ENCODE results near the gene CENPB. TPM values are rescaled to one million over a fixed set of nuclear protein-coding genes. Genes with fewer than 3 reads are reported as not detected.

The CENPB gene
- total and polyA plus RNA-seq, 2 of the 4 experiments (the other 2 are of a cell fraction), result 45.7 to 59.1 TPM

- peak overlapping the region; percentile 74 for H3K18ac ChIP-seq (ENCODE audit: low read depth, low read length)
- H3K23ac ChIP-seq (ENCODE audit: low read depth, low read length), result peak overlapping the region; percentile 61; the same call in 1 of the 2 replicates
- dilution Hi-C loops (cut with HindIII; ENCODE audit: low sequenced_read_pairs, unreplicated experiment), result no loop called here
- peak overlapping the region; percentile 92 for H3K27ac ChIP-seq (ENCODE audit: insufficient read depth, low read length)
- H3K4ac ChIP-seq (ENCODE audit: low read depth, low read length), result peak overlapping the region; percentile 89
- H3K9me3 ChIP-seq (ENCODE audit: control insufficient read depth, insufficient read depth, low read length), result no peaks in the 10 kb centered on the region
- peaks cover 16% of the 10 kb centered on the region for H3K4me1 ChIP-seq (ENCODE audit: control insufficient read depth, insufficient read depth, low read length)
- peak overlapping the region; percentile 39; the same call in 1 of the 2 replicates for H4K91ac ChIP-seq (ENCODE audit: insufficient read depth, low read depth, low read length)
- H3K4me3 ChIP-seq (ENCODE audit: insufficient read depth, low read depth, low read length), result peak overlapping the region; percentile 96
- H2AK5ac ChIP-seq (ENCODE audit: low read depth, low read length), result peak overlapping the region; percentile 96
- peak overlapping the region; percentile 90 for H2AFZ ChIP-seq (replicated peaks; ENCODE audit: low read length, poor library complexity)
- ATAC-seq (ENCODE audit: low read depth) (peak; percentile 50), DNase-seq (peak; percentile 61)
- H3K4me2 ChIP-seq (ENCODE audit: low read depth, low read length), result peak overlapping the region; percentile 99
- peak overlapping the region; percentile 95 for H2AK9ac ChIP-seq (replicated peaks; ENCODE audit: low read depth, low read length, poor library complexity)
- H3K14ac ChIP-seq (replicated peaks; ENCODE audit: low read depth, low read length), result peak overlapping the region; percentile 81
- no peak overlapping the region for H2BK20ac ChIP-seq (ENCODE audit: low read depth, low read length)
- intact Hi-C loops (cut with micrococcal nuclease), result loop anchor here (1.0 to 5.0 kb wide), 6 partner anchors 34 to 287 kb away; partner anchors contain the start of genes AP5S1 and MAVS
- H3K9ac ChIP-seq (ENCODE audit: low read depth, low read length), result peak overlapping the region; percentile 91
- H3K79me1 ChIP-seq (ENCODE audit: low read depth in 1 of 2, low read length in 2 of 2), result peaks cover 5 to 37% of the 10 kb centered on the region in 2 experiments; a peak in 3 of 4 replicates
- peak overlapping the region; percentile 35; the same call in 1 of the 2 replicates for H2BK120ac ChIP-seq (ENCODE audit: low read depth, low read length)
- peak overlapping the region; percentile 57 for H4K5ac ChIP-seq (ENCODE audit: low read depth, low read length)
- peaks cover 47% of the 10 kb centered on the region for H4K20me1 ChIP-seq (ENCODE audit: insufficient read depth, low read length)
- 1% methylated on average over 21 of the region's 35 CpGs; no CpG with 5 or more reads in 1 of the 2 experiments for WGBS, 2 experiments (ENCODE audit: extremely low coverage in 2 of 2, insufficient read length in 1 of 2)
- peak overlapping the region; percentile 76 to 86; a peak in 3 of 4 replicates for H4K8ac ChIP-seq (ENCODE audit: low read depth in 2 of 2, low read length in 2 of 2)
- TF ChIP-seq RFX5 (IDR thresholded peaks at IDR 0.05; ENCODE audit: low read depth, low read length) (no peak), MXI1 (IDR thresholded peaks at IDR 0.05; ENCODE audit: borderline replicate concordance, low read depth, low read length) (peak; percentile 31; the same call in 1 of the 2 replicates)
- H3K9me1 ChIP-seq (ENCODE audit: insufficient read depth, low read length), result peaks cover 12% of the 10 kb centered on the region
- peaks cover 11% of the 10 kb centered on the region for H3K36me3 ChIP-seq (ENCODE audit: control insufficient read depth, insufficient read depth, low read length)
- CTCF ChIA-PET, result interaction anchor here (0.6 to 2.6 kb wide), 11 partner anchors 8 to 287 kb away, joined by 3 to 18 read pairs (median 4); partner anchors contain the start of genes ADISSP, AP5S1 and CDC25B
- no peak overlapping the region for H2BK15ac ChIP-seq (ENCODE audit: low read depth, low read length)
- TSS peak; percentile 72 for BruUV-seq (replicated peaks)
- H3K27me3 ChIP-seq (ENCODE audit: control insufficient read depth, insufficient read depth, low read length), result no peaks in the 10 kb centered on the region
- in situ Hi-C loops (cut with MboI; ENCODE audit: low sequenced_read_pairs), result loop anchor here (10.0 kb wide), 1 partner anchor 299 kb away; no protein-coding TSS in a partner anchor
- peak overlapping the region; percentile 90 for H2BK5ac ChIP-seq (ENCODE audit: low read depth, low read length, poor library complexity, severe bottlenecking)
- peak overlapping the region; percentile 75 for H3K56ac ChIP-seq (ENCODE audit: extremely low read depth, insufficient read depth, low read length)
- POLR2A ChIA-PET (ENCODE audit: unreplicated experiment), result interaction anchor here (0.5 to 0.6 kb wide), 3 partner anchors 23 to 107 kb away, joined by 3 to 8 read pairs (median 3); no protein-coding TSS in a partner anchor
Observed at GRCh38 chr20:3786126-3786484, 435 bp downstream of the CENPB start.

All from IMR-90 (cell line).